ENCODE results near the gene RARG. TPM values are rescaled to one million over a fixed set of nuclear protein-coding genes. Genes with fewer than 3 reads are reported as not detected.

The RARG gene
- total and polyA plus RNA-seq, 2 donors (not counting 3 experiments of a cell fraction or from before 2014, with no cell fraction given) = 9.9 to 19.5 TPM

DNA sequence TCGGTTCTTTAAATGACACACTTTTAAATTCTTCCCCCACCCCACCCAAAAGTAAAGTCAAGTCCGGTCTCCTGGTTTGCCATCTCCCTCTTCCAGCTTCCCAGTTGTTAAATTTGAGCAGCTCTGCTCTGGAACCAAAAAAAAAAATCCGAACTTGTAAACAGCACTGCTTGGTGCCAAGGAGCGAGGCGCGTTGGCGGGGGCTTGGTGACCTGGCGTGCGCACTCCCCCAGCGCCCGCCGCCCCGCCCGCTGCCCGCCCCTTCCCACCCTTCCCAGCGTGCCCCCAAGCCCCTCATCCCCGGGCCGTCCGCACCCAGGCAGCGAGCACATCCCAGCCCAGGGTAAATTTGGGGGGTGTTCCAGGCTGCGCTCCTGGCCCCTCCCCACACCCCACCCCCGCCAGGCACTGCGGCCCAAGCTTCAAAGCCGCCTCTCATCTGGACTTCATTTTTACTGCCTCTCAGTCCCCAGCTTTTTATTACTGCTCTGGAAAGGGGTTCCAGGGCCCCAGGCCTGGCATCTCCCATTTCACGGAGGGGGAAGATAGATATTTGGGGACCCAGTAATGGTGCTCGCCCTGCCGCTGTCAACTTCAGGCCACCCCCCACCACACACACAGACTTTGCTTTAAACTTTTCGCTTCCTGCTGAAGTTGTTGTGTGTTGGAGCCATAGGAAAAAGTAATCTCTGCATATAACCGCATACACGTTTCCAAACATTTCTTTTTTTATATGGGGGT, 13.3 kb downstream of the RARG start:
- ChIA-PET POLR2A (interaction anchor here (0.5 kb wide), 1 partner anchor 25 kb away, joined by 3 read pairs; no protein-coding TSS in a partner anchor), CTCF (interaction anchor here (0.8 to 4.2 kb wide), 9 partner anchors 21 to 203 kb away, joined by 3 to 29 read pairs (median 6); partner anchors contain the start of genes AAAS and PFDN5)
- FAIRE-seq = no peak
- Histone ChIP-seq H3K4me2 (ENCODE audit: insufficient read depth, low read length) (peak overlapping the region; percentile 75), H3K9ac (replicated peaks; ENCODE audit: extremely low read depth, insufficient read depth, low read length) (no peak overlapping the region), H3K9me1 (replicated peaks; ENCODE audit: control insufficient read depth, extremely low read depth, insufficient read depth, low read length) (no peaks in the 10 kb centered on the region), H3K79me2 (ENCODE audit: control insufficient read depth, insufficient read depth, low read length) (no peaks in the 10 kb centered on the region), H2AFZ (ENCODE audit: low read depth, low read length) (peak overlapping the region; percentile 93), H3K4me1 (ENCODE audit: control insufficient read depth, extremely low read depth, insufficient read depth, low read length) (peaks cover 67% of the 10 kb centered on the region), H3K27ac (ENCODE audit: insufficient read depth, low read depth, low read length) (no peak overlapping the region), H3K4me3 (replicated peaks in 1 of 3; ENCODE audit: insufficient read depth in 1 of 3, low read depth in 1 of 3, low read length in 3 of 3) (peak overlapping the region; percentile 19 to 63 (median 45)), H3K27me3 (ENCODE audit: control insufficient read depth in 2 of 2, insufficient read depth in 2 of 2, low read length in 2 of 2) (no peaks in the 10 kb centered on the region), H3K9me3 (replicated peaks; ENCODE audit: control insufficient read depth, insufficient read depth, low read length) (no peaks in the 10 kb centered on the region), H4K20me1 (replicated peaks; ENCODE audit: control insufficient read depth, extremely low read depth, insufficient read depth, low read length) (no peaks in the 10 kb centered on the region), H3K36me3 (ENCODE audit: control insufficient read depth in 2 of 2, extremely low read depth in 1 of 2, insufficient read depth in 2 of 2, low read length in 2 of 2) (no peaks in the 10 kb centered on the region)
- no TSS peak for BruUV-seq (replicated peaks)
- intact Hi-C loops (cut with micrococcal nuclease) = no loop called here
- TF ChIP-seq MAX (IDR thresholded peaks at IDR 0.05; ENCODE audit: insufficient read depth, insufficient read length) = no peak
- TF ChIP-seq JUN (IDR thresholded peaks at IDR 0.05; ENCODE audit: borderline replicate concordance, insufficient read depth, insufficient read length, low read depth) = no peak
- TF ChIP-seq EZH2 (IDR thresholded peaks at IDR 0.05; ENCODE audit: borderline replicate concordance, low read depth, low read length, severe bottlenecking) = no peak
- TF ChIP-seq POLR2AphosphoS5 (IDR thresholded peaks at IDR 0.05; ENCODE audit: insufficient read depth, low read depth, low read length) = no peak
- TF ChIP-seq POLR2A (IDR thresholded peaks at IDR 0.05; ENCODE audit: low read depth, low read length) = no peak
- TF ChIP-seq FOS (IDR thresholded peaks at IDR 0.05; ENCODE audit: borderline replicate concordance, insufficient read depth, low read length) = no peak
- no peak for TF ChIP-seq MYC (IDR thresholded peaks at IDR 0.05; ENCODE audit: low read depth, low read length)
- TF ChIP-seq, protein P1, sequence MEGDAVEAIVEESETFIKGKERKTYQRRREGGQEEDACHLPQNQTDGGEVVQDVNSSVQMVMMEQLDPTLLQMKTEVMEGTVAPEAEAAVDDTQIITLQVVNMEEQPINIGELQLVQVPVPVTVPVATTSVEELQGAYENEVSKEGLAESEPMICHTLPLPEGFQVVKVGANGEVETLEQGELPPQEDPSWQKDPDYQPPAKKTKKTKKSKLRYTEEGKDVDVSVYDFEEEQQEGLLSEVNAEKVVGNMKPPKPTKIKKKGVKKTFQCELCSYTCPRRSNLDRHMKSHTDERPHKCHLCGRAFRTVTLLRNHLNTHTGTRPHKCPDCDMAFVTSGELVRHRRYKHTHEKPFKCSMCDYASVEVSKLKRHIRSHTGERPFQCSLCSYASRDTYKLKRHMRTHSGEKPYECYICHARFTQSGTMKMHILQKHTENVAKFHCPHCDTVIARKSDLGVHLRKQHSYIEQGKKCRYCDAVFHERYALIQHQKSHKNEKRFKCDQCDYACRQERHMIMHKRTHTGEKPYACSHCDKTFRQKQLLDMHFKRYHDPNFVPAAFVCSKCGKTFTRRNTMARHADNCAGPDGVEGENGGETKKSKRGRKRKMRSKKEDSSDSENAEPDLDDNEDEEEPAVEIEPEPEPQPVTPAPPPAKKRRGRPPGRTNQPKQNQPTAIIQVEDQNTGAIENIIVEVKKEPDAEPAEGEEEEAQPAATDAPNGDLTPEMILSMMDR (IDR thresholded peaks at IDR 0.05; ENCODE audit: extremely low read depth in 1 of 2, insufficient read depth in 1 of 2, low read depth in 1 of 2, low read length in 2 of 2) = no peak
- TF ChIP-seq GATA2 (IDR thresholded peaks at IDR 0.05; ENCODE audit: insufficient read depth, insufficient read length, low read depth, low read length) = no peak
- DNase-seq (ENCODE audit: low read depth, low spot score) = peak; percentile 21
- dilution Hi-C loops (cut with MboI; ENCODE audit: extremely low pct_ligation_motif_present, low sequenced_read_pairs) = no loop called here
